Ovary (tissue), 9 donors: ENCODE results near the gene ZNF212. TPM values are rescaled to one million over a fixed set of nuclear protein-coding genes. Genes with fewer than 3 reads are reported as not detected.
A peak's percentile ranks its signal among the peaks of the same experiment; 100 is the strongest.

Experiments used
- DNase-seq, 5 donors: peaks; one replicate each; pipeline ENCODE4 v3.0.0-alpha.2; 2019 to 2020
- H3K27ac ChIP-seq, 2 donors: fragments of 200-600 bp; one replicate each; pipeline versions ENCODE4 v1.5.1 to v1.8.0; 2019 to 2022
- H3K27me3 ChIP-seq: fragments of 200-600 bp; one replicate; pipeline ENCODE4 v1.8.0; 2022
- H3K36me3 ChIP-seq: fragments of 200-600 bp; sonication (generic); one replicate; pipeline ENCODE4 v1.5.1; 2019
- H3K4me1 ChIP-seq: one replicate; pipeline ENCODE4 v1.8.1; 2013; ENCODE audit warnings: mild to moderate bottlenecking, moderate library complexity; ENCODE audit not compliant: insufficient read depth
- H3K4me3 ChIP-seq: fragments of 200-600 bp; sonication (generic); one replicate; pipeline ENCODE4 v1.5.1; 2017
- H3K9me3 ChIP-seq, 2 donors: fragments of 200-600 bp in 1 of 2; sonication (generic) in 1 of 2; one replicate each; pipeline versions ENCODE4 v1.5.1 to v1.8.1; 2013 to 2019; ENCODE audit warnings: mild to moderate bottlenecking in 1 of 2, moderate library complexity in 1 of 2
- EP300 ChIP-seq: sonication (generic); formaldehyde crosslinking; IDR thresholded peaks from one replicate; pipeline ENCODE4 v1.6.1; 2017; ENCODE audit warnings: antibody characterized with exemption
- POLR2A ChIP-seq: fragments of 450-650 bp; IDR thresholded peaks from one replicate; pipeline ENCODE4 v1.6.1; 2017; ENCODE audit warnings: antibody characterized with exemption, mild to moderate bottlenecking, moderate library complexity
- WGBS, 3 donors: extraction: QIAGEN DNeasy Blood & Tissue Kit in 1 of 3; methylation state at CpG; one replicate each; pipeline versions ENCODE4 v1.1.5 to v1.1.7; 2013 to 2017; 5-methylcytosine and 5-hydroxymethylcytosine counted together
- intact Hi-C, 4 donors: fragments of 100-400 bp; cut with DNase I; formaldehyde crosslinking; loops; one replicate each; pipeline versions ENCODE4 v1.11.0 to v1.15.1; 2022 to 2023
- polyA plus RNA-seq, 2 donors: library from polyadenylated mRNA; stranded (reverse); fragments of 200-250 nt in 1 of 2; fragments of 350-450 nt in 1 of 2; fragmentation: Illumina TruSeq in 1 of 2; extraction: RNeasy Lipid Tissue Mini Kit (QIAGEN cat#74804) in 1 of 2; gene quantifications; one replicate each; pipeline ENCODE4 v1.2.3, GENCODE V29; 2013 to 2014
- total RNA-seq, 7 donors: library from RNA; depleted of rRNA in 2 of 7; stranded (reverse); fragments of >200 nt in 2 of 7; fragmentation: NEBNext Ultra II Directional in 3 of 7; extraction: Animal tissue kit (Norgen Biotek cat#: 25700) in 3 of 7; gene quantifications; one replicate each; pipeline versions ENCODE4 v1.1.0 to v1.2.4, GENCODE V29; 2016 to 2023
- TF ChIP-seq, protein P1 (sequence below), 3 donors: fragments of 450-650 bp in 2 of 3; fragments of 200-600 bp in 1 of 3; IDR thresholded peaks; one replicate each; pipeline versions ENCODE4 v1.5.1 to v1.8.0; 2016 to 2022; ENCODE audit warnings: antibody characterized with exemption in 3 of 3, mild to moderate bottlenecking in 1 of 3
- donor health status: DM: no; HTN: no; CAD: no; lungs with moderate emphysema.
- donor health status: DM: no; HTN: no; CAD: no.
- donor health status: Bipolar disorder and iron deficiency.
- donor health status: DM: yes; HTN: yes; CAD: no.
- donor health status: DM: no; HTN: no; CAD: no.
- donor health status: DM: yes; HTN: yes; CAD: no.

ZNF212 gene
- total and polyA plus RNA-seq, 9 donors, result 5.4 to 16.0 (median 11.3) TPM

DNA sequence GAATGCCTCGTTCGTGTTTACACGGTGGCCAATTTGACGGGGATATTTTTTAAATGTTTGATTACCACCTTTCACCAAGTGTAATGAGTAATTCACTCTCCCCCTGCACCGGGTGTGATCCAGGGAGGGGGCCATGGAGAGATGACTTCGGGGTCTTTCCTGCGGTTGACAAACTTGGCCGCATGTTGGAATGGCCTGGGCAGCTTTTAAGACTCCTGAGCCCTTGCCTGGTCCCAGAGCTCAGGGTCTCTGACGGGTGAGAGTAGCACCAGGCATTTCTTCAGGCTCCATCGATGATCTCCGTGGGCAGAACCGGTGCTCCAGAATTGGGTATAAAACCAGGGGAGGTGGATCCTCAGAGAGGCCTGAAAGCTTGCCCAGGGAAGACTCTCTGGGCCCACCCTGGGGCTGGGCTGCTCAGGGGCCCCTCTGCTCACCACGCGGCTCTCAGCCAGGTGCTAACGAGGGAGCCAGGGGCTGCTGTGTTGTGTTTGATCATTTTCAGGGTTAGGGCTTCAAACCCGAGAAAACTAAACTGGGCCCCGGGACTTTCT is 43.2 kb upstream of the ZNF212 start:
- no peak for DNase-seq
- H3K4me3 ChIP-seq, result peak overlapping the region; percentile 86
- H3K36me3 ChIP-seq, result no peaks in the 10 kb centered on the region
- TF ChIP-seq, protein P1, sequence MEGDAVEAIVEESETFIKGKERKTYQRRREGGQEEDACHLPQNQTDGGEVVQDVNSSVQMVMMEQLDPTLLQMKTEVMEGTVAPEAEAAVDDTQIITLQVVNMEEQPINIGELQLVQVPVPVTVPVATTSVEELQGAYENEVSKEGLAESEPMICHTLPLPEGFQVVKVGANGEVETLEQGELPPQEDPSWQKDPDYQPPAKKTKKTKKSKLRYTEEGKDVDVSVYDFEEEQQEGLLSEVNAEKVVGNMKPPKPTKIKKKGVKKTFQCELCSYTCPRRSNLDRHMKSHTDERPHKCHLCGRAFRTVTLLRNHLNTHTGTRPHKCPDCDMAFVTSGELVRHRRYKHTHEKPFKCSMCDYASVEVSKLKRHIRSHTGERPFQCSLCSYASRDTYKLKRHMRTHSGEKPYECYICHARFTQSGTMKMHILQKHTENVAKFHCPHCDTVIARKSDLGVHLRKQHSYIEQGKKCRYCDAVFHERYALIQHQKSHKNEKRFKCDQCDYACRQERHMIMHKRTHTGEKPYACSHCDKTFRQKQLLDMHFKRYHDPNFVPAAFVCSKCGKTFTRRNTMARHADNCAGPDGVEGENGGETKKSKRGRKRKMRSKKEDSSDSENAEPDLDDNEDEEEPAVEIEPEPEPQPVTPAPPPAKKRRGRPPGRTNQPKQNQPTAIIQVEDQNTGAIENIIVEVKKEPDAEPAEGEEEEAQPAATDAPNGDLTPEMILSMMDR (IDR thresholded peaks at IDR 0.05), result no peak
- TF ChIP-seq EP300 (no peak), POLR2A (no peak)
- no peaks in the 10 kb centered on the region for H3K27me3 ChIP-seq
- H3K9me3 ChIP-seq, result no peaks in the 10 kb centered on the region
- peak overlapping the region; percentile 69 to 80 for H3K27ac ChIP-seq
- H3K4me1 ChIP-seq, result peaks cover 6% of the 10 kb centered on the region
- WGBS, 3 donors, result 0 to 1% (median 0%) methylated on average over 17 of the region's 17 CpGs
- intact Hi-C loops, result no loop called here

GRCh38 chr7:149196705-149197171 is 42.7 kb upstream of the ZNF212 start:
- WGBS, 3 donors, result 7 to 14% (median 10%) methylated on average over 7 of the region's 7 CpGs
- peaks cover 6% of the 10 kb centered on the region for H3K4me1 ChIP-seq
- H3K27ac ChIP-seq, result peak overlapping the region in 1 of 2 donors; percentile 69
- H3K27me3 ChIP-seq, result no peaks in the 10 kb centered on the region
- no peaks in the 10 kb centered on the region for H3K9me3 ChIP-seq
- H3K36me3 ChIP-seq, result no peaks in the 10 kb centered on the region
- no peak for DNase-seq
- intact Hi-C loops, result no loop called here
- TF ChIP-seq POLR2A (no peak), EP300 (no peak)
- TF ChIP-seq, protein P1 (IDR thresholded peaks at IDR 0.05), result no peak
- H3K4me3 ChIP-seq, result peak overlapping the region; percentile 86

- WGBS, 3 donors, result 67 to 78% (median 78%) methylated on average over 4 of the region's 4 CpGs
- Histone ChIP-seq H3K36me3 (no peaks in the 10 kb centered on the region), H3K27ac (no peak overlapping the region), H3K9me3 (no peaks in the 10 kb centered on the region), H3K27me3 (no peaks in the 10 kb centered on the region), H3K4me1 (peaks cover 6% of the 10 kb centered on the region), H3K4me3 (no peak overlapping the region)
- DNase-seq, result no peak
- TF ChIP-seq EP300, result no peak
- TF ChIP-seq, protein P1 (IDR thresholded peaks at IDR 0.05), result no peak
- TF ChIP-seq POLR2A, result no peak
- intact Hi-C loops, result no loop called here
These were observed 41.8 kb upstream of the ZNF212 start for GRCh38 chr7:149197675-149198074.

- DNase-seq, result no peak
- Histone ChIP-seq H3K27me3 (no peaks in the 10 kb centered on the region), H3K4me3 (no peak overlapping the region), H3K9me3 (no peaks in the 10 kb centered on the region), H3K36me3 (no peaks in the 10 kb centered on the region), H3K4me1 (peaks cover 6% of the 10 kb centered on the region), H3K27ac (no peak overlapping the region)
- 89 to 92% (median 90%) methylated on average over 22 of the region's 22 CpGs for WGBS, 3 donors
- intact Hi-C loops, result no loop called here
- TF ChIP-seq, protein P1 (IDR thresholded peaks at IDR 0.05), result no peak
- TF ChIP-seq EP300, result no peak
- TF ChIP-seq POLR2A, result no peak
These were observed 41.2 kb upstream of the ZNF212 start for GRCh38 chr7:149198161-149198816.
